OCI-LY3 (cell line): ENCODE measurements around the gene PIP4K2C.

Experiments used
- H2AFZ ChIP-seq: fragments of 200-600, 300-600 bp; shearing (Covaris generic); 2 replicates; pipeline ENCODE4 v1.6.0; 2014; ENCODE audit warnings: antibody characterized with exemption, low read depth, low read length
- H3K27ac ChIP-seq: fragments of 200-600, 300-600 bp; sonication (generic); 2 replicates; pipeline ENCODE4 v1.5.1; 2014; ENCODE audit warnings: mild to moderate bottlenecking, low read length, moderate library complexity, mixed read lengths
- H3K27me3 ChIP-seq: fragments of 200-600, 300-600 bp; sonication (generic); 2 replicates; pipeline ENCODE4 v1.6.1; 2014; ENCODE audit warnings: low read depth, low read length, mixed read lengths
- H3K36me3 ChIP-seq: fragments of 200-600, 300-600 bp; sonication (generic); replicated peaks from 2 replicates; pipeline ENCODE3; 2014; ENCODE audit warnings: low read depth, low read length, mixed read lengths
- H3K4me1 ChIP-seq: fragments of 300-600, 200-600 bp; sonication (generic); 2 replicates; pipeline ENCODE4 v1.6.1; 2014; ENCODE audit warnings: low read length, mixed read lengths
- H3K4me2 ChIP-seq: fragments of 200-600, 300-600 bp; sonication (generic); 2 replicates; pipeline ENCODE4 v1.6.1; 2014; ENCODE audit warnings: low read length, mixed read lengths
- H3K4me3 ChIP-seq: fragments of 300-600, 200-600 bp; sonication (generic); 2 replicates; pipeline ENCODE4 v1.5.1; 2014; ENCODE audit warnings: antibody characterized with exemption, mild to moderate bottlenecking, low read length, moderate library complexity
- H3K79me2 ChIP-seq: fragments of 300-600, 200-600 bp; shearing (Covaris generic); 2 replicates; pipeline ENCODE4 v1.6.1; 2014; ENCODE audit warnings: mild to moderate bottlenecking, low read length, mixed read lengths
- H3K9ac ChIP-seq: fragments of 300-600, 200-600 bp; shearing (Covaris generic); 2 replicates; pipeline ENCODE4 v1.6.0; 2014; ENCODE audit warnings: mild to moderate bottlenecking, low read length, moderate library complexity
- H3K9me3 ChIP-seq: fragments of 200-600, 300-600 bp; shearing (Covaris generic); 2 replicates; pipeline ENCODE4 v1.6.1; 2014; ENCODE audit warnings: low read length, mixed read lengths; ENCODE audit not compliant: insufficient read depth
- H4K20me1 ChIP-seq: fragments of 200-600, 300-600 bp; sonication (generic); 2 replicates; pipeline ENCODE4 v1.6.1; 2016; ENCODE audit warnings: low read length, mixed read lengths; ENCODE audit not compliant: insufficient read depth
- EZH2phosphoT487 ChIP-seq: fragments of 200-600 bp; shearing (Covaris generic); IDR thresholded peaks from 2 replicates; pipeline ENCODE4 v1.6.1; 2018; ENCODE audit warnings: antibody characterized with exemption, mixed run types, low read depth
- TF ChIP-seq, protein P1 (sequence below): fragments of 200-600, 300-600 bp; sonication (generic); IDR thresholded peaks from 2 replicates; pipeline ENCODE4 v1.5.1; 2014; ENCODE audit warnings: antibody characterized with exemption, low read length, low read depth

The PIP4K2C gene

DNA sequence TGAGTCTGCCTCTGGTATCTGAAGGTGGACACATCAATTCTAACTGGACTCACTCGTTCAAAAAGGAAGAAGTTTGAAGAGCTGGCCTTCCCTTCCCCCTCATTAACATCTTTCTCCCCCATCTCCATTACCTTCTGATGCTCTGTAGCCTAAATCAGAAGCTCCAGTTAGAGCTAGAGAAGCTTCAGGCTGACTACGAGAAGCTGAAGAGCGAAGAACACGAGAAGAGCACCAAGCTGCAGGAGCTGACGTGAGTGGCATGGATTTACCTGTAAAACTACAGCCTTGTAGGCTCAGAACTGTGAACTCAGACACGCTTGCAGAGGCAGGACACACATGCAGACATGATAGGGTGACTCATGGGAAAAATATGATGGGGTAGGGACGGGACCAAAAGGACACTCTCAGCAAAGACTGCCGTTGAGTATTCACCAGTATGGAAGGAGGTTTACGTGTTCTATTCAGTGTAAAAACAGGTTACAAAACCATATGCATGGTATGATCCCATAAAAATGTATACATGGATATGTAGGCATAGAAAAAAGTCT, 14.3 kb upstream of the PIP4K2C start:
- no peaks in the 10 kb centered on the region for H3K36me3 ChIP-seq
- no peak overlapping the region; the same call in 1 of the 2 replicates for H2AFZ ChIP-seq
- no peak overlapping the region for H3K4me2 ChIP-seq
- H3K4me1 ChIP-seq, result no peaks in the 10 kb centered on the region
- no peak overlapping the region for H3K9ac ChIP-seq
- H3K79me2 ChIP-seq, result no peaks in the 10 kb centered on the region
- H4K20me1 ChIP-seq, result no peaks in the 10 kb centered on the region
- no peak overlapping the region for H3K4me3 ChIP-seq
- no peak for TF ChIP-seq EZH2phosphoT487
- TF ChIP-seq, protein P1, sequence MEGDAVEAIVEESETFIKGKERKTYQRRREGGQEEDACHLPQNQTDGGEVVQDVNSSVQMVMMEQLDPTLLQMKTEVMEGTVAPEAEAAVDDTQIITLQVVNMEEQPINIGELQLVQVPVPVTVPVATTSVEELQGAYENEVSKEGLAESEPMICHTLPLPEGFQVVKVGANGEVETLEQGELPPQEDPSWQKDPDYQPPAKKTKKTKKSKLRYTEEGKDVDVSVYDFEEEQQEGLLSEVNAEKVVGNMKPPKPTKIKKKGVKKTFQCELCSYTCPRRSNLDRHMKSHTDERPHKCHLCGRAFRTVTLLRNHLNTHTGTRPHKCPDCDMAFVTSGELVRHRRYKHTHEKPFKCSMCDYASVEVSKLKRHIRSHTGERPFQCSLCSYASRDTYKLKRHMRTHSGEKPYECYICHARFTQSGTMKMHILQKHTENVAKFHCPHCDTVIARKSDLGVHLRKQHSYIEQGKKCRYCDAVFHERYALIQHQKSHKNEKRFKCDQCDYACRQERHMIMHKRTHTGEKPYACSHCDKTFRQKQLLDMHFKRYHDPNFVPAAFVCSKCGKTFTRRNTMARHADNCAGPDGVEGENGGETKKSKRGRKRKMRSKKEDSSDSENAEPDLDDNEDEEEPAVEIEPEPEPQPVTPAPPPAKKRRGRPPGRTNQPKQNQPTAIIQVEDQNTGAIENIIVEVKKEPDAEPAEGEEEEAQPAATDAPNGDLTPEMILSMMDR, result no peak
- no peaks in the 10 kb centered on the region for H3K9me3 ChIP-seq
- peaks cover 3% of the 10 kb centered on the region; the same call in 1 of the 2 replicates for H3K27me3 ChIP-seq
- H3K27ac ChIP-seq, result no peak overlapping the region

DNA sequence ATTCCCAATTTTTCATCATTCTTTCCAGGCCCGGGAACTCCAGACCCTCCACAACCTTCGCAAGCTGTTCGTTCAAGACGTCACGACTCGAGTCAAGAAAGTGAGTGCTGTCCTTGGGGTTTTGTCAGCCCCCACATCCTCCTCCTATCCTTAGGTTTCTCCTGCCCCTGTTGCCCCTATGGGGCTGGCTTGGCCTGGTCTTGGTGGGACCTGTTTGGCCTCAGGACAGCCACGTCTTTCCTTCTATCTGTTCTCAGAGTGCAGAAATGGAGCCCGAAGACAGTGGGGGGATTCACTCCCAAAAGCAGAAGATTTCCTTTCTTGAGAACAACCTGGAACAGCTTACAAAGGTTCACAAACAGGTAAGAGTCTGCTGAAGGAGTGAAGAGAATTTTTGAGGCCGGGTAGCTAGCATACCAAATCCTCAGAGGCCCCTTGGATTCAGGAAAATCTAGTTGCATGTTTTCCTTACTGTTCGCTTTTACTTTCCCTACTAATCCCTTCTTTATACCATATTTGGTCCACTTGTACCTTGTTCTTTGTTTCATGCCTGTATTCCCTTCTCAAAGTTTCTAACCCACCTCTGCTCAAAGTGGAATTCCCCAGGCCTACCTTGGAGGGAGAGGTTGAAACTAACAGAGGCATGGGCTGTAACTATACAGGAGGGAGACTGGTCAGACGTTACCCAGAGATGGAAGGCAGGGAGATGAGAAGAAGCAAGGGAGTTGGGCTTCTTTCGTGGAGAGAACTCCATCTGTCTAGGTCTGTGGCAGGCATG, 12.8 kb upstream of the PIP4K2C start:
- peaks cover 11% of the 10 kb centered on the region for H3K27me3 ChIP-seq
- no peak overlapping the region for H3K9ac ChIP-seq
- no peak overlapping the region for H3K4me2 ChIP-seq
- no peak overlapping the region for H3K4me3 ChIP-seq
- no peaks in the 10 kb centered on the region for H3K9me3 ChIP-seq
- H3K4me1 ChIP-seq, result peaks cover 4% of the 10 kb centered on the region; the same call in 1 of the 2 replicates
- no peak overlapping the region for H2AFZ ChIP-seq
- no peaks in the 10 kb centered on the region for H3K36me3 ChIP-seq
- TF ChIP-seq, protein P1, result no peak
- no peak for TF ChIP-seq EZH2phosphoT487
- no peaks in the 10 kb centered on the region for H4K20me1 ChIP-seq
- H3K27ac ChIP-seq, result no peak overlapping the region
- H3K79me2 ChIP-seq, result no peaks in the 10 kb centered on the region

DNA sequence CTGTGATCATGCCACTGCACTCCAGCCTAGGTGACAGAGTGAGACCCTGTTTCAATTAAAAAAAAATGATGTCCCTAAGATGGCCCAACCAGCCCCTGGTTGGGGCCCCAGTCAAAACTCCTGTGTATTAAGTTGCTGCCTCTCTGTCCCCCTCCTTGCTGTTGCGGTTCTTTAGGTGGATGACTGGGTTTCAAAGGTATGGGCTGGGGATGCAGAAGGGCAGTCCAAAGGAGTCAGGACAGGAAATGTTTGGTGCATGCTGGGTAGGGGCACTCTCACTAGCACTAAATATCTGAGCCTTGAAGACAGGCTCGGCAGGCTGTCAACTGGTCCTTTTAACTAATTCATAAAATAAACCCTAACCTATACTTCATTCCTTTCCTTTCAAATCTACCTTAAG, 12.0 kb upstream of the PIP4K2C start:
- Histone ChIP-seq H4K20me1 (no peaks in the 10 kb centered on the region), H3K9ac (no peak overlapping the region), H3K4me3 (no peak overlapping the region), H3K4me1 (peaks cover 4% of the 10 kb centered on the region; the same call in 1 of the 2 replicates), H3K27me3 (peaks cover 11% of the 10 kb centered on the region), H3K36me3 (no peaks in the 10 kb centered on the region), H2AFZ (no peak overlapping the region), H3K79me2 (no peaks in the 10 kb centered on the region), H3K9me3 (no peaks in the 10 kb centered on the region), H3K27ac (no peak overlapping the region), H3K4me2 (no peak overlapping the region)
- TF ChIP-seq, protein P1, result no peak
- no peak for TF ChIP-seq EZH2phosphoT487

DNA sequence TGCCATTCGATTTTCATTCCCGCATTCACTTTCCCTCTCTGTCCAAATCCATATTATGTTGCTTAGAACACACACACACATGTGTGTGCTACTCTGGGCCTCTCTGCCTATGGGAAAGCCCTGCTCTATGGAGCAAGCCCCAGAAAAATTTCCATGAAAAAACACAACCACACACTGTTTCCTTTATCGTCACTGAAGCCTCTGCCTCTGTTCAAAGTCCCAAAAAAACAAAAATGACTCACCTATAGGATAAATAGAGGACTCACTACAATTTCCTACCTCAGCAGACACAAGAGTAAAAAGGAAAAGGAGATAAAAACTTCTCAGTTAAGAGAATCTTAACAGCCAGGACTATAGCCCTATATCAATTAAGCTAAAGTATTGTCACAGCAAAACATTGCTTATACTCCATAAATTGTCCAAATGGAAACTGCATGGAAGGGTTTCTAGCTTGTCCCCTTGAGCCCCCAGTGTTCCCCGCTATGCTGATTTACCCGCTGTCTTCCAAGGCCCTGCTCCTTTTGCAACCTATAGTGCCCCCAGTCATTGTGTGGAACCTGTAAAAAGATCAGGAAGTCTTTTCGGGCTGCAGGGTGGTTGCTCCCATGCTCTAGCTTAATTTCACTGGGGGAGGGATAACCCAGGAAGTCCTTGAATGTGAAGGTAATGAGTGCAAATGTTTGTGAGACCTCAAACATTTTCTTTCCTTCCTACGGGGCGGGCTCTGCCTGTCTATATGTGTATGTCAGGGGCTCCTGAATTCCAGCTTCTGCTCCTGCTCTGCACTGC, 11.1 kb upstream of the PIP4K2C start:
- Histone ChIP-seq H3K27ac (no peak overlapping the region), H3K4me2 (no peak overlapping the region), H3K4me3 (no peak overlapping the region), H3K27me3 (peaks cover 11% of the 10 kb centered on the region), H3K9me3 (no peaks in the 10 kb centered on the region), H4K20me1 (no peaks in the 10 kb centered on the region), H3K4me1 (peaks cover 4% of the 10 kb centered on the region; the same call in 1 of the 2 replicates), H3K9ac (no peak overlapping the region), H3K36me3 (no peaks in the 10 kb centered on the region), H3K79me2 (no peaks in the 10 kb centered on the region), H2AFZ (no peak overlapping the region)
- no peak for TF ChIP-seq EZH2phosphoT487
- TF ChIP-seq, protein P1, result no peak
